GM12878 (cell line): ENCODE data around the gene IRX6. TPM values are rescaled to one million over a fixed set of nuclear protein-coding genes. Genes with fewer than 3 reads are reported as not detected.

Experiments
- ATAC-seq: fragments of 200-7000 bp; cut with Tn5 transposase; 3 replicates; pipeline ENCODE4 v1.9.1; 2020; ENCODE audit warnings: mild to moderate bottlenecking, moderate library complexity
- BruUV-seq: library from RNA; stranded (reverse); fragments of 400-500 nt; replicated peaks from 2 replicates; lab custom pipeline; 2021; lab: Mats Ljungman, UMichigan
- CTCF ChIA-PET: fragments of 300-600 bp; sonication (Branson Sonifier 250); formaldehyde crosslinking; extraction: SDS; loops from one replicate; lab custom pipeline; 2021; ENCODE audit warnings: inconsistent platforms; lab: Yijun Ruan, JAX
- POLR2A ChIA-PET: fragments of 350-600 bp; formaldehyde crosslinking; extraction: SDS; loops from one replicate; lab custom pipeline; 2021; ENCODE audit warnings: inconsistent platforms; lab: Charles Lee
- RAD21 ChIA-PET: fragments of 300-600 bp; sonication (Branson Sonifier 250); formaldehyde crosslinking; loops from one replicate; lab custom pipeline; 2023; ENCODE audit warnings: antibody characterized with exemption; ENCODE audit not compliant: unreplicated experiment; lab: Charles Lee
- SMC1A ChIA-PET: fragments of 300-600 bp; sonication (Branson Sonifier 250); formaldehyde crosslinking; loops from one replicate; lab custom pipeline; 2023; ENCODE audit not compliant: unreplicated experiment, uncharacterized antibody; lab: Charles Lee
- DNase-seq: peaks from one replicate; pipeline ENCODE4 v3.0.0-alpha.2; 2011; ENCODE audit warnings: low read depth, low spot score
- FAIRE-seq: peaks from 3 replicates; lab custom pipeline; 2011; peaks lifted over from hg19 to GRCh38; lab: Jason Lieb, UNC
- H2AFZ ChIP-seq: 2 replicates; pipeline ENCODE4 v1.6.0; 2011; ENCODE audit warnings: low read depth, low read length, control low read depth; ENCODE audit not compliant: control insufficient read depth
- H3K27ac ChIP-seq: 2 replicates; pipeline ENCODE4 v1.5.1; 2011; ENCODE audit warnings: control low read depth; ENCODE audit not compliant: control insufficient read depth, insufficient read depth
- H3K27me3 ChIP-seq, 2 experiments: replicated peaks in 1 of 2; 2 replicates each; pipeline versions ENCODE4 v1.6.0 to v1.6.1; 2011; ENCODE audit warnings: low read length in 1 of 2; ENCODE audit not compliant: control insufficient read depth in 2 of 2, insufficient read depth in 2 of 2
- H3K36me3 ChIP-seq, 2 experiments: 2 replicates each; pipeline ENCODE4 v1.5.1; 2011; ENCODE audit warnings: low read length in 1 of 2; ENCODE audit not compliant: control insufficient read depth in 2 of 2, insufficient read depth in 2 of 2
- H3K4me1 ChIP-seq: 2 replicates; pipeline ENCODE4 v1.6.1; 2011; ENCODE audit warnings: mild to moderate bottlenecking, low read length, moderate library complexity, mixed read lengths; ENCODE audit not compliant: control insufficient read depth, insufficient read depth
- H3K4me2 ChIP-seq: 2 replicates; pipeline ENCODE4 v1.6.0; 2011; ENCODE audit warnings: control low read depth; ENCODE audit not compliant: control insufficient read depth, insufficient read depth
- H3K4me3 ChIP-seq: fragments of 200-600 bp; sonication (generic); 2 replicates; pipeline ENCODE4 v1.5.1; 2016
- H3K79me2 ChIP-seq: 2 replicates; pipeline ENCODE4 v1.6.0; 2011; ENCODE audit warnings: low read length; ENCODE audit not compliant: control insufficient read depth, insufficient read depth
- H3K9ac ChIP-seq: 2 replicates; pipeline ENCODE4 v1.8.0; 2011; ENCODE audit warnings: low read length, control low read depth, mixed read lengths; ENCODE audit not compliant: control insufficient read depth, insufficient read depth
- H3K9me3 ChIP-seq: replicated peaks from 3 replicates; pipeline ENCODE4 v1.5.1; 2011; ENCODE audit warnings: mild to moderate bottlenecking, low read length; ENCODE audit not compliant: control insufficient read depth, insufficient read depth
- H4K20me1 ChIP-seq: 2 replicates; pipeline ENCODE4 v1.6.0; 2011; ENCODE audit not compliant: control insufficient read depth, insufficient read depth
- BHLHE40 ChIP-seq, 2 experiments: fragments of 450-650 bp in 1 of 2; IDR thresholded peaks; 2 replicates each; pipeline ENCODE4 v1.6.1; 2011 to 2017; ENCODE audit warnings: low read depth in 2 of 2, borderline replicate concordance in 1 of 2, improper control_type of control experiment in 1 of 2, low read length in 1 of 2, mild to moderate bottlenecking in 1 of 2
- CREM ChIP-seq: IDR thresholded peaks from 2 replicates; pipeline ENCODE4 v1.6.1; 2014; ENCODE audit warnings: antibody characterized with exemption, low read depth
- CUX1 ChIP-seq: IDR thresholded peaks from 2 replicates; pipeline ENCODE4 v1.6.1; 2012; ENCODE audit warnings: improper control_type of control experiment, low read depth, low read length; ENCODE audit not compliant: insufficient replicate concordance
- EED ChIP-seq: sonication (generic); IDR thresholded peaks from 2 replicates; pipeline ENCODE4 v1.6.1; 2016; ENCODE audit warnings: antibody characterized with exemption, low read depth
- EP300 ChIP-seq, 2 experiments: fragments of 150-350 bp in 1 of 2; IDR thresholded peaks; 2 replicates each; pipeline ENCODE4 v1.6.1; 2011 to 2012; ENCODE audit warnings: low read depth in 2 of 2, low read length in 2 of 2, borderline replicate concordance in 1 of 2, improper control_type of control experiment in 1 of 2, inconsistent platforms in 1 of 2; ENCODE audit not compliant: control insufficient read depth in 1 of 2
- ETV6 ChIP-seq, 2 experiments: fragments of 450-650 bp in 1 of 2; IDR thresholded peaks in 1 of 2; conservative IDR thresholded peaks in 1 of 2; 2 replicates each; pipeline ENCODE4 v1.6.1; 2014; ENCODE audit warnings: antibody characterized with exemption in 1 of 2, borderline replicate concordance in 1 of 2, low read depth in 1 of 2, mild to moderate bottlenecking in 1 of 2, moderate library complexity in 1 of 2
- FOXK2 ChIP-seq: fragments of 450-650 bp; IDR thresholded peaks from 2 replicates; pipeline ENCODE4 v1.6.1; 2017; ENCODE audit warnings: mild to moderate bottlenecking, moderate library complexity
- KDM1A ChIP-seq: fragments of 200-600 bp; sonication (generic); IDR thresholded peaks from 2 replicates; pipeline ENCODE4 v1.6.1; 2016; ENCODE audit warnings: borderline replicate concordance
- MTA2 ChIP-seq: fragments of 450-650 bp; IDR thresholded peaks from 2 replicates; pipeline ENCODE4 v1.6.1; 2016; ENCODE audit warnings: low read depth, mild to moderate bottlenecking, moderate library complexity
- NR2C2 ChIP-seq: IDR thresholded peaks from 2 replicates; pipeline ENCODE4 v1.6.1; 2011; ENCODE audit warnings: borderline replicate concordance, low read depth; ENCODE audit not compliant: control insufficient read depth, insufficient read length
- PAX5 ChIP-seq: IDR thresholded peaks from 2 replicates; pipeline ENCODE4 v1.6.1; 2011; ENCODE audit warnings: low read depth, low read length, borderline replicate concordance
- SMARCA5 ChIP-seq: fragments of 450-650 bp; IDR thresholded peaks from 2 replicates; pipeline ENCODE4 v1.6.1; 2017; ENCODE audit warnings: mild to moderate bottlenecking
- SP1 ChIP-seq: IDR thresholded peaks from one replicate; pipeline ENCODE4 v1.6.1; 2011; ENCODE audit warnings: low read depth, low read length
- YBX1 ChIP-seq: fragments of 450-650 bp; IDR thresholded peaks from 2 replicates; pipeline ENCODE4 v1.6.1; 2016; ENCODE audit warnings: antibody characterized with exemption
- ZBED1 ChIP-seq: IDR thresholded peaks from 2 replicates; pipeline ENCODE4 v1.6.1; 2016; ENCODE audit warnings: borderline replicate concordance
- ZSCAN29 ChIP-seq: fragments of 450-650 bp; IDR thresholded peaks from 2 replicates; pipeline ENCODE4 v1.6.1; 2017; ENCODE audit warnings: mild to moderate bottlenecking, moderate library complexity
- WGBS: methylation state at CpG from one replicate; pipeline ENCODE4 v1.1.6; 2016; ENCODE audit warnings: low lambda C conversion rate; ENCODE audit not compliant: insufficient replicate concordance, insufficient coverage; ENCODE audit errors: missing lambda C conversion rate; 5-methylcytosine and 5-hydroxymethylcytosine counted together
- in situ Hi-C: fragments of 300-500 bp; cut with MboI; formaldehyde crosslinking; loops from 9 replicates; pipeline ENCODE4 v1.14.3; 2018; ENCODE audit warnings: mixed read lengths
- intact Hi-C: fragments of 100-400 bp; cut with micrococcal nuclease; formaldehyde crosslinking; loops from one replicate; pipeline ENCODE4 v1.14.2; 2022; ENCODE audit not compliant: unreplicated experiment
- polyA plus RNA-seq, 11 experiments: library from polyadenylated mRNA; depleted of rRNA in 4 of 11; unstranded in 6 of 11; stranded (reverse) in 5 of 11; fragments of >200 nt; fragmentation: Nextera tagmentation in 4 of 11; fragmentation: Illumina TruSeq in 1 of 11; extraction: Ambion mirVana in 4 of 11; extraction: Trizol in 1 of 11; gene quantifications; 1 replicate in 1 of 11; 2 replicates in 10 of 11; pipeline versions ENCODE4 v1.2.1 to v1.2.3, GENCODE V29; 2011 to 2016; ENCODE audit warnings: inconsistent platforms in 2 of 11, missing spikeins in 2 of 11, low read depth in 1 of 11
- total RNA-seq, 4 experiments: library from RNA; depleted of rRNA in 3 of 4; stranded (reverse); fragments of >200 nt in 3 of 4; fragmentation: Illumina TruSeq in 1 of 4; extraction: Trizol in 1 of 4; gene quantifications; 2 replicates each; pipeline versions ENCODE4 v1.2.1 to v1.2.3, GENCODE V29; 2013 to 2021
- TF ChIP-seq, protein P1 (sequence below): fragments of 450-650 bp; IDR thresholded peaks from 2 replicates; pipeline ENCODE4 v1.6.1; 2014; ENCODE audit warnings: mild to moderate bottlenecking

IRX6 gene
- total and polyA plus RNA-seq, 10 of the 15 experiments (the other 5 are each of a cell fraction or from before 2014, with no cell fraction given), result not detected

DNA sequence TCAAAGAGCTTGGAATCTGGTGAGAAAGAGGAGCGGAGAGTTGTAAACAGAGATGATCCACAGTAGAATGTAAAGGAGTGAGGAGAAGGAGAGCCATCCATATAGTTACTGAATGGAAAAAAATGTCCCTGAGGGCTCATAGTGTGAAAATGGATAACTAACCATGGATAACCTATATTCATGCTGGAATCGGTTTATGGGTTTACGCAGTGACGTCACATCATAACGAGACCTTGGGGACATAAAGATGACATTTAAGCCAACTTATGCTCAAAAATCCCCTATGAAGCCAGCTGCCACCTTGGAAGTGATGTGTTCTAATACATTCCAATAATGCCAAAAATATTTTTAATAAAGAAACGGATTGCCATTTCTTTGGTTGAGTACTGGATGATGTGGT lies 22.5 kb downstream of the IRX6 start (continued):
- TF ChIP-seq, protein P1, sequence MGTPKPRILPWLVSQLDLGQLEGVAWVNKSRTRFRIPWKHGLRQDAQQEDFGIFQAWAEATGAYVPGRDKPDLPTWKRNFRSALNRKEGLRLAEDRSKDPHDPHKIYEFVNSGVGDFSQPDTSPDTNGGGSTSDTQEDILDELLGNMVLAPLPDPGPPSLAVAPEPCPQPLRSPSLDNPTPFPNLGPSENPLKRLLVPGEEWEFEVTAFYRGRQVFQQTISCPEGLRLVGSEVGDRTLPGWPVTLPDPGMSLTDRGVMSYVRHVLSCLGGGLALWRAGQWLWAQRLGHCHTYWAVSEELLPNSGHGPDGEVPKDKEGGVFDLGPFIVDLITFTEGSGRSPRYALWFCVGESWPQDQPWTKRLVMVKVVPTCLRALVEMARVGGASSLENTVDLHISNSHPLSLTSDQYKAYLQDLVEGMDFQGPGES, result no peak
- TF ChIP-seq SMARCA5 (no peak), SP1 (no peak)

DNA sequence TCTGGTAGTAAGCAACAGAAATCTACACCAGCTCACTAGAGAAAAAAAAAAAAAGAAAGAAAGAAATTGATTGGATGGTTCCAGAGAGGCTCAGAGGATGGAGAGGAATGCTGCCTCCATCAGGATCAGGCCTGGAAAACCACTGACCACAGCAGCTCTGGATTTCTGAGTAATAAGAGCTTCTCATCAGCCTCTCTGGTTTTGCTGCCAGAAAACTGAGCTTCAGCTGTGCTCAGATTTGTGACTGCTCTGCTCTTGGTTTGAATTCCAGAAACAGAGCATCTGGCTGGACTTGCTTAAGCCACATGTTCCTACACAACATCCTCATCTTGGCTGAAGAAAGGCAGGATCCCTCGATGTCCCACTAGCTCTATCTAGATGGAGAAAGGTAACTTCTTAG lies 25.9 kb downstream of the IRX6 start:
- ChIA-PET POLR2A (interaction anchor here (0.6 kb wide), 1 partner anchor 37 kb away, joined by 3 read pairs; no protein-coding TSS in a partner anchor), CTCF (interaction anchor here (1.3 kb wide), 1 partner anchor 31 kb away, joined by 3 read pairs; no protein-coding TSS in a partner anchor), SMC1A (interaction anchor here (0.9 kb wide), 1 partner anchor 21 kb away, joined by 3 read pairs; no protein-coding TSS in a partner anchor), RAD21 (no interaction called here)
- no peaks in the 10 kb centered on the region for H3K9me3 ChIP-seq
- H3K36me3 ChIP-seq, result no peaks in the 10 kb centered on the region
- 0% methylated on average over 1 of the region's 1 CpG for WGBS
- ATAC-seq (no peak), DNase-seq (no peak), FAIRE-seq (no peak)
- no peak overlapping the region for H3K9ac ChIP-seq
- no peak overlapping the region for H3K4me3 ChIP-seq
- H3K27ac ChIP-seq, result no peak overlapping the region
- no peaks in the 10 kb centered on the region for H4K20me1 ChIP-seq
- H2AFZ ChIP-seq, result no peak overlapping the region
- in situ Hi-C loops (no loop called here), intact Hi-C loops (no loop called here)
- H3K4me1 ChIP-seq, result no peaks in the 10 kb centered on the region
- no peaks in the 10 kb centered on the region for H3K27me3 ChIP-seq
- no peak overlapping the region for H3K4me2 ChIP-seq
- no peaks in the 10 kb centered on the region for H3K79me2 ChIP-seq
- BruUV-seq, result no TSS peak
- no peak for TF ChIP-seq BHLHE40 (IDR thresholded peaks at IDR 0.05; ENCODE audit: borderline replicate concordance in 1 of 2, low read depth in 2 of 2, low read length in 1 of 2)
- TF ChIP-seq KDM1A, result no peak
- no peak for TF ChIP-seq NR2C2
- TF ChIP-seq CREM, result no peak
- TF ChIP-seq ZBED1, result no peak
- TF ChIP-seq YBX1, result no peak
- no peak for TF ChIP-seq EED
- no peak for TF ChIP-seq EP300 (IDR thresholded peaks at IDR 0.05; ENCODE audit: borderline replicate concordance in 1 of 2, control insufficient read depth in 1 of 2, low read depth in 2 of 2, low read length in 2 of 2)
- no peak for TF ChIP-seq ZSCAN29
- no peak for TF ChIP-seq FOXK2
- no peak for TF ChIP-seq MTA2
- TF ChIP-seq CUX1, result no peak
- TF ChIP-seq, protein P1, result no peak
- no peak for TF ChIP-seq PAX5
- TF ChIP-seq ETV6 (conservative IDR thresholded peaks at IDR 0.05 in 1 of 2, IDR thresholded peaks at IDR 0.05 in 1 of 2; ENCODE audit: borderline replicate concordance in 1 of 2, low read depth in 1 of 2), result no peak
